Mesothelial cell of epicardium (in vitro differentiated cells): ENCODE results near the gene DRD3. TPM values are rescaled to one million over a fixed set of nuclear protein-coding genes. Genes with fewer than 3 reads are reported as not detected.

Source experiments
- DNase-seq, 2 experiments: peaks; one replicate each; pipeline ENCODE4 v3.0.0; 2021; ENCODE audit warnings: low spot score in 2 of 2; ENCODE audit not compliant: unreplicated experiment in 2 of 2
- H3K27ac Mint-ChIP-seq: 2 replicates; pipeline ENCODE4 v1.8.0; 2021; ENCODE audit warnings: mixed read lengths
- H3K27me3 Mint-ChIP-seq: 2 replicates; pipeline ENCODE4 v1.8.0; 2021; ENCODE audit warnings: low read depth, mixed read lengths
- H3K36me3 Mint-ChIP-seq: 2 replicates; pipeline ENCODE4 v1.8.0; 2021; ENCODE audit warnings: mixed read lengths
- H3K4me1 Mint-ChIP-seq: 2 replicates; pipeline ENCODE4 v1.8.0; 2021; ENCODE audit warnings: mixed read lengths
- H3K4me3 Mint-ChIP-seq: 2 replicates; pipeline ENCODE4 v1.8.0; 2021; ENCODE audit warnings: mild to moderate bottlenecking, moderate library complexity, mixed read lengths
- H3K9me3 Mint-ChIP-seq: 2 replicates; pipeline ENCODE4 v1.8.0; 2021; ENCODE audit warnings: mixed read lengths
- CTCF ChIP-seq: fragments of 200-600 bp; sonication (generic); IDR thresholded peaks from one replicate; pipeline ENCODE4 v1.5.0; 2021; ENCODE audit warnings: antibody characterized with exemption; ENCODE audit not compliant: unreplicated experiment
- total RNA-seq: library from RNA; stranded (reverse); gene quantifications from 3 replicates; pipeline ENCODE4 v1.2.1, GENCODE V29; 2021

The DRD3 gene
- total RNA-seq, 1 donor from 2014 or later: not detected

GRCh38 chr3:114179575-114179974 is 723 bp upstream of the DRD3 start:
- peaks cover 5% of the 10 kb centered on the region for H3K9me3 Mint-ChIP-seq
- H3K36me3 Mint-ChIP-seq: no peaks in the 10 kb centered on the region
- no peaks in the 10 kb centered on the region for H3K4me1 Mint-ChIP-seq
- no peak for DNase-seq
- H3K27ac Mint-ChIP-seq: no peak overlapping the region
- TF ChIP-seq CTCF: no peak
- H3K4me3 Mint-ChIP-seq: no peak overlapping the region
- peaks cover 14% of the 10 kb centered on the region for H3K27me3 Mint-ChIP-seq

GRCh38 chr3:114176890-114177289 is 2.0 kb downstream of the DRD3 start:
- TF ChIP-seq CTCF: no peak
- Mint-ChIP-seq H3K4me3 (no peak overlapping the region), H3K27ac (no peak overlapping the region), H3K9me3 (no peaks in the 10 kb centered on the region), H3K4me1 (no peaks in the 10 kb centered on the region), H3K36me3 (no peaks in the 10 kb centered on the region), H3K27me3 (peaks cover 21% of the 10 kb centered on the region)
- no peak for DNase-seq

GRCh38 chr3:114176487-114176886 is 2.4 kb downstream of the DRD3 start:
- no peak overlapping the region for H3K27ac Mint-ChIP-seq
- H3K9me3 Mint-ChIP-seq: no peaks in the 10 kb centered on the region
- no peaks in the 10 kb centered on the region for H3K36me3 Mint-ChIP-seq
- no peaks in the 10 kb centered on the region for H3K4me1 Mint-ChIP-seq
- H3K4me3 Mint-ChIP-seq: no peak overlapping the region
- no peak for TF ChIP-seq CTCF
- peaks cover 21% of the 10 kb centered on the region for H3K27me3 Mint-ChIP-seq
- no peak for DNase-seq

- Mint-ChIP-seq H3K4me3 (no peak overlapping the region), H3K4me1 (no peaks in the 10 kb centered on the region), H3K36me3 (no peaks in the 10 kb centered on the region), H3K27ac (no peak overlapping the region), H3K9me3 (no peaks in the 10 kb centered on the region), H3K27me3 (peaks cover 25% of the 10 kb centered on the region)
- no peak for TF ChIP-seq CTCF
- DNase-seq: no peak
Measured at GRCh38 chr3:114175204-114175987, 3.5 kb downstream of the DRD3 start.

GRCh38 chr3:114171677-114172076 is 7.2 kb downstream of the DRD3 start:
- Mint-ChIP-seq H3K27me3 (peaks cover 49% of the 10 kb centered on the region), H3K27ac (no peak overlapping the region), H3K4me3 (no peak overlapping the region), H3K4me1 (no peaks in the 10 kb centered on the region), H3K36me3 (no peaks in the 10 kb centered on the region), H3K9me3 (no peaks in the 10 kb centered on the region)
- TF ChIP-seq CTCF: no peak
- DNase-seq: no peak

GRCh38 chr3:114168150-114168549 is 10.7 kb downstream of the DRD3 start:
- H3K36me3 Mint-ChIP-seq: no peaks in the 10 kb centered on the region

More at GRCh38 chr3:114168150-114168549, 10.7 kb downstream of the DRD3 start:
- Mint-ChIP-seq H3K9me3 (no peaks in the 10 kb centered on the region), H3K27me3 (peaks cover 39% of the 10 kb centered on the region), H3K4me1 (no peaks in the 10 kb centered on the region), H3K27ac (no peak overlapping the region), H3K4me3 (no peak overlapping the region)
- TF ChIP-seq CTCF: no peak
- DNase-seq: no peak
